ENCODE measurements around the gene LPP.
A peak's percentile ranks its signal among the peaks of the same experiment; 100 is the strongest.

LPP gene

DNA sequence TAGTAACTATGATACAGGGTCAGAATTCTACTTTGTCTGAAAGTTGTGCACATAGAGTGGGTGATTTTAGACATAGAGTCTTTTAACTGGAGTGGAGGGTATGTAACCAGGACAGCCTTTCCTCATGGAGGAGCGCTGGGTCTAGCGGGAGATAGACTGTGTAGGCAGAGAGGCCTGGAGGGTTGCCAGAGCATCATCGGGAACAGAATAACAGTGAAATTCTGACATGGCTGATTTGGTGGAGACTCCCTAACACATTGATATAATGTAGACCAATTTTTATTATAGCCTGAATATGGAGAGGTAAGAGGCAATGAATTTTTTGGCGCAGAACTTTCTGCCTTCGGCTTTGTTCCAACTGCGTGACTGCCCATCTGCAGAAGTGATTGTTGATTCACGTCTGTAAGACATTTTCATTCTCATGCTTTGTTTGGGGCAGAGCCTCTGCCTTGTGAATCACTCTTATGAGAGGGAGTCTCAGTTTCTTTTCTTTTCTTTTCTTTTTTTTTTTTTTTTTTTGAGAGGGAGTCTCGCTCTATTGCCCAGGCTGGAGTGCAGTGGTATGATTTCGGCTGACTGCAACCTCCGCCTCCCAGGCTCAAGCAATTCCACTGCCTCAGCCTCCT lies 16.0 kb downstream of the LPP start:
- DNase-seq (ENCODE audit: low read depth), result no peak

DNA sequence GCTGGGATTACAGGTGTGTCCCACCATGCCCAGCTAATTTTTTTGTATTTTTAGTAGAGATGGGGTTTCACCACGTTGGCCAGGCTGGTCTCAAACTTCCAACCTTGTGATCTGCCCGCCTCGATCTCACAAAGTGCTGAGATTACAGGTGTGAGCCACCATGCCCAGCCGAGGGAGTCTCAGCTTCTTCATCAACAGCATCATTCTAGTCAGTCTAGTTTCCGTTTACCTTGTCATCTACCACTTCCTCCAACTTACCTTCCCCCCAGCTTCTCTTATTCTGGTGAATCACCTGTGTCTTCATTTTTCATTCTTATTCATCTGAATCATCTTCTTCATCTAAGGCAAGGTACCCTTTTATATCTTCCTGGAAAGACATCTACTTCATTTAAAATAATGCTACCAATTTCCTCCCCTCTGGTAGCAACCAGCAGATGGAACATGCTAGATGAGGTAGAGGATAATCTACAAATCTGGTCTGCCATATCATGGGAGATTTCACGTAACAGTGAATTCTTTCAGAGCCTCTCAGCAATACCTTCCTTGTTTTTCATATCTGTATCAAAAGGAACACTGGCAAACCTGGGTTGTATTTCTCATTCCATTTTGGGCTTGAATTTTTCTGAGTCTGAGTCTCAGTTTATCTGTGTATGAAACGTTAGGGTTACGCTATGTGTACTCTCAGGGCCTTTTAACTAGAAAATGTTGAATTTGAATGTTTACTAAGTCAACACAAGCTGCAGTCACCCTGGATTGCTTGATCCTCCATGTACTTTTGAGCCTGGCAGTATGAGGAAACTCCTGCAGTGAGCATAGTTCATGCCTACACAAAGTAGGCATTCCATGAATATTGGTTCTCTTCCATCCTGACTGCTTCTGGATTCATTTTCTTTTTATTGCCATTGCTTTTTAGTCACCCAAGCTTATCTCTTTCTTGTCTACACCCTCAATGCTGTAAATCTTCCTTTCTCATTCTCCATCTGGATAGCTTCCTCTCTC lies 16.8 kb downstream of the LPP start:
- DNase-seq (ENCODE audit: low read depth), result no peak

DNA sequence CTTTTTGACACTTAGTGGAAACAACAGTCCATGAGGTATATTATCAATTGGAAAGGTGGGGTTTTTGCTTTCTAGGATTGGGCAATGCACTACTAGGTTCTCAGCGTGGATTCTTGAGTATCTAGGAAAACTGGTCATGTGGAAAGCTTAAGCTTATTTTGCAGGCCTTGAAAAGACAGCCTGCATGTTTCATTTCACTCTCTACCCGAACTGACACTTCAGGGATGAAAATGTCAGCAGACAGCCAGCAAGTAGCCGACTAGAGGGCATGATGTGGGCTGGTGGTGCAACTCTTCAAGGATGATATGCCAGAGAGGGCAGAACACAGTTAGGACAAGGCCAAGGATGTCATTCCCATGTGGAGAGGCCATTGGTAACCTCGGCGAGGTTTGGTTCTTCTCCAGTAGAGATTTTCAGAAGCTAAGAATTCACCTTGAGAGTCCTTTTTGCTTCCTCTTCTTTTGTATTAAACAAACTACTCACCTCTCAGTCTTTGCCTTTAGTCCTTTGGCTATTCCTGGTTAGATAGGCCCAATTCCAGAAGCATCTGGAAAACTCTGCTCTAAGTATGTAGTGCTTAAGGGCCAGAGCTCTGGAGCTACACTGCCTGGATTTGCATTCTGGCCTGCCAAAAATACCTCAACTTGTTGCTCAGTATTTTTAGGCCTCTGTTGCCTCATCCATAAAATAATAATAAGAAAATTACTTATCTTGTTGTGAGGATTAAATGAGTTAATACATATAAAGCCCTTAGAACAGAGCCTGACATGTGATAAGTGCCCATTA lies 17.9 kb downstream of the LPP start:
- no peak for DNase-seq (ENCODE audit: low read depth)

DNA sequence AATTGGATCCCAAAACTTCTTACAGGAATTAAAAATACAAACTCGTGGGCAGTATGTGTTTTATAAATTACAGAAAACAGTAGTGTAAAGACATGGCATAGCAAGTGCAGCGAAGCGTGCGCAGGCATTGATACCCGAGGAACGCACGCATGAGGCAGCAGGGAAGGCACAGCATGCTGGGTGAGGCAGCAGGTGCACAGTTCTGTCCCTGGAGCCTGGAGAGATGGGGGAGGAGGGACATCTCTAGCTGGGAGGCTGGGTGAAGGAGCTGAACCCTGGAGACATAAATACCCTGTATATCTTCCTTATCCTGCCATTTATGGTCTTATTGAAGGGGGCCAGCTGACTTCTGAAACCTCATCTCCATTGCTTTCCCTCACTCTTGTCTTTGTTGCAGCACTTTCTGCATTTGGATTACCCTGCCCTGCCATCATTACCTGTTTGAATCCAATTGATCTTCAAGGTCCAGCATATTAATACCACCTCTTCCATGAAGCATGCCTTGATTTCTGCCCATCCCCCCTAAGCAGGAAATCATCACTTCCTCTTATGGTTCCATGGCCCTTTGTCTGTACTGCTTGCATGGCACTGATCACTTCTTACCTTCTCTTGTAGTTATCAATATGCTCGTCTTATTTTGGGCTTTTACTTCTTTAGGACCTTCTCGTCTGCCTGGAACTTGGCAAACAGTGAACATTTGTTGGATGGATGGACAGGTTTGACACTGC lies 20.5 kb downstream of the LPP start:
- DNase-seq (ENCODE audit: low read depth), result no peak

DNA sequence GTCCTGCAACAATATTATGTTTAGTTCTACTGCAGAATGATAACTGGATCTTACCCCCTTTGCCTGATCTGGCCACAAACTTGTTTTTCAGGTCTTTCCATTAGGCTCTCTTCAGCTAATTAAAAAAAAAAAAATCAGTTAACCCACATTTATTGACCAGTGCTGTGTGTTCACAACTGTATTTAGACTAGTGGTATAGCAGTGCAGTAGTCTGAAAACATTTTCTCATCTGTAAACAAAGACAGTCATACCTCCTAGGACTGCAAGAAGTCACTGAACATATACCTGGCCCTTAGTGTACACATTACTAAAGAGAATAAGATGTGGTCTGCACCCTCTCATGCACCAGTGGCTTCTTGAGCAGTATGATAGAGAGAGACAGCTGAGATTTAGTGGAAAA lies 22.5 kb downstream of the LPP start:
- DNase-seq (ENCODE audit: low read depth), result no peak

DNA sequence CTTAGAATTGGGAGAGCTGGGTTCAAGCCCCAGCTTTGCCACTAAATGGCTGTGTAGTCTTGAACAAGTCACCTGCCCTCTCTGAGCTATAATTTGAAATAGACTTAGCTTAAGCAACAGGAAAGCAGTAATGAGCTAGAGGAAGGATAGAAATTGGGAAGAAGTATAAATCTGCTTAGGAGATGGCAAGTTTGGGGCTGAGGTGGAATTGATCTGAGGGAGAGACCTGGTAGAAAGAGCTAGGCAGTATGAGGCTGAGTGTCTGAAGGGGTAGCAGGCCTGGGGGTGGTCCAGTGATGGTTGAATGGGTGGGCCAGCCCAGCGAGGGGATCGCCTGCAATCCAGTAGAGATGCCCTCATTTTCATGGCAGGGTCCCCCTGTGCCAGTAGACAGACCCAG lies 22.9 kb downstream of the LPP start:
- no peak for DNase-seq (ENCODE audit: low read depth)

DNA sequence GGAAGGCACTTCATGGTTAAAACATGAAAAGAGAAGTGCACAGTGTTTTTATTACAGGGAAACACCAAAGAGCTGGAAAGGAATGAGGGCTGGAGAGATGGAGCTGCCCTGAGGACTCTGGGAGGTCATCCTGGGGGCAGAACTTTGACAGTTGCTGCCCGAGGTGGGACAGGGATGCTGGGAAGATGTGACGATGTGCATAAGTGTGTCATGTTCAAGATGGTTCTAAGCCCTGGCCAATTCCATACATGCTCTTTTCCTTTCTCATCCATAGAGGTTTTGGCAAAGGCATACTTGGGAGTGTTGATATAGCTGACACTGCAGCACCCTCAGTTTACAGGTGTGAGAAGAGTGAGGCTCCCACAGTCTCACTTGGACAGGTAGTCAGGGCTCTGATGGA lies 23.8 kb downstream of the LPP start:
- no peak for DNase-seq (ENCODE audit: low read depth)

DNA sequence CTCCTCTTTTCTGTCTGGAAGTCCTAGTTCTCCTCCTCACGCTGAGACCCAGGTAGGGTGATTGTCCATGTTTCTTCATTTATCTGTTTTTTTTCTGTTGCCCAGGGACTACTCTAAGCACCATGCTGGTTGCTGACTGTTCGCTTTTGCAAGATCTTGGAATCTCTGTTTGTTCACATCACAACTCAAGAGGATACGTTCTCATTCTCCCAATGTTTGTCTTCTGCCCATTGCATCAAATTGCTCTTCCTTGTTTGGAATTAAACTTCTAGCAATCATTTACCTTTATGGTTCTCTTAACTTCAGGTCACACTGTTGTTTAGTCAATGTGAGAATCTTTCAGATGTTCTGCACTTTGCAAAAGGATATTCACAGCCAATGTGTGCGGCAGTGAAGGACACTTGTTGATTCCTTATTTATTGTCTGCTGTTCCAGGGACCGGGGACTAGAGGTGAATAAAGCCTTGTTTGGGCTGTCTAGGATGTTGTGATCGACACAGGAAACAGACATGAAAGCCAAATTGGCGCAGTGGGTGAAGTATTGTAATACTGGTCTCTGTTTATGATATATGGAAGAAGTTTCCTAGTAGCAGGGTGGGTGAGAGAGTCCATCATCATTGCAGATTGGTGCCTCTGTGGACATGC lies 24.5 kb downstream of the LPP start:
- DNase-seq (ENCODE audit: low read depth), result no peak

DNA sequence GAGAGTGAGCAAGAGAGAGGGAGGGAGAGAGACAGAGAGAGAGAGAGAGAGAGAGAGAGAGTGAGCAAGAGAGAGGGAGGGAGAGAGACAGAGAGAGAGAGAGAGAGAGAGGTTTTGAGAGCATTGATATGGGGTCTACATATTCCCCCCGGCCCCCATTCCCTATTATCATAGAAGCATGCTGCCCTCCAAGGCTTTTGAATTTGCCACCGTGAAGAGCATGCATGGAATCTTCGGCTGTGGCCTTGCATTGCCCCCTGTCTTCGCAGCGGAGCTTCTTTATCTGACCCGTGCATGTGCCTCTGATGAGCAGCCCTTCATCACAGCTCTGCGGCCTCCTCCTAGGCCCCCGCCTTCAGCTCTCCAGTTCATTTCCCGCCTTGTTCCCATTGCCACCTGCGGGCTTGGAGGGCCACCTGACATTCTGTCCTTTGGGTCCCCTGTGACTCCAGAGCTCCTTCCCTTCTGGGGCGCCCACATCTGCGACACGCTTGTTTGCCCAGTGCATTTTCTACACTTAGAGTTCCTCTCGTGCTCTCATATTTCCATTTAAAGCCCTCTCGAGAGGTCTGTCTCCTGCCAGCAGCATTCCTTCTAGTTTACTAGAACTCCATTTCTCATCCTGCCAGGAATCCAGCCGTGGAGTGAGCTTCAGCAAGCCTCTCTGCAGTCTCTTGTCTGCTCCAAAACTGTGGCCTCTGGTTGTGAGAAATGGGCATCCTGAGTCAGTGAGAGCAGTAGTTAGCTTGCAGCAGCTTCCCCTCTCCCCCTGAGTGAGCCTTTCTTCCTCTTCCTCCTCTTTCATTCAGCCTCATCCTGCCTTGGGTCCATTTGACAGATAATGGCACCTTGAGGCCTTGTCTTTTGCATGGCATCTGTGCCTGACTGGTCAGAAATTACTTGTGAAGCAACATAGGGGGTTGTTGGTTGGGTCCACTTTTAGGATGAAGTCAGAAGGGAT lies 25.3 kb downstream of the LPP start:
- DNase-seq (ENCODE audit: low read depth), result peak; percentile 65

DNA sequence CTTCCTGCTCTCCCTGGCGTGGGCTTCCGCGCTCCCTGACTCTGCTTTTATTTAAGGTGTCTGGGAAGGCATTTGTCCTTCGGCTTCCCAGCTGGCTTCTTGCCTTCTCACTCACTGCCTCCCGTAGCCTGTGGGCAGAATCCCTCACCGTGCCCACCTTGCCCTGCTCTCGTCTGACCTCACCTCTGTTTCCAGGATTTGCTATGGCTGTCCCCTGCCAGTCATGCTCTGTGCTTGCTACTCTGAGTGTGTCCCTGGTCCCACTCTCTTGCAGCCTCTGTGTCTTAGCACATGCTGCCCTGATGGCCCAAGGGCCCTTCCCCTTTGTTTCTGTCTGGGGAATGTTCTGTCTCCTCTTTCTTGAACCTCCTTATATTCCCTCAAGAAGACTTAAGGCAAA lies 26.2 kb downstream of the LPP start:
- DNase-seq (ENCODE audit: low read depth), result no peak

DNA sequence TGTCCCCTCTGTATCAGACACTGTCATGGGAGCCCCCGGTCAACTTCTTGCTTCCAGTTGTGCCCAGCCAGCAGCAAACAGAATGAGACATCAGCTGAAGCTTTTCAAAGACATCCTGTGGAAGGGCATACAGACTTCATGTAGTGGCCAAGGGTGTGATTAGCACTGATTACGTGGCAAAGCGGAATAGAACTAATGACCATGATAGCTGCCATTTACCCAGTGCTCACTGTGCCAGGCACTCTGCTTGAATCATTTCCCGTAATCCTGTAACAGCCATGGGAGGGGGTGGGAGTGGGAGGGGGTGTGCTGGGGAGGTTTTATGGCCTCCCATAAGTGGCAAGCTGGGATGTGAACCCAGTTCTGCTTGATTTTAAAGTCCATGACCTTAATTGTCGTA lies 29.5 kb downstream of the LPP start:
- DNase-seq (ENCODE audit: low read depth), result no peak

DNA sequence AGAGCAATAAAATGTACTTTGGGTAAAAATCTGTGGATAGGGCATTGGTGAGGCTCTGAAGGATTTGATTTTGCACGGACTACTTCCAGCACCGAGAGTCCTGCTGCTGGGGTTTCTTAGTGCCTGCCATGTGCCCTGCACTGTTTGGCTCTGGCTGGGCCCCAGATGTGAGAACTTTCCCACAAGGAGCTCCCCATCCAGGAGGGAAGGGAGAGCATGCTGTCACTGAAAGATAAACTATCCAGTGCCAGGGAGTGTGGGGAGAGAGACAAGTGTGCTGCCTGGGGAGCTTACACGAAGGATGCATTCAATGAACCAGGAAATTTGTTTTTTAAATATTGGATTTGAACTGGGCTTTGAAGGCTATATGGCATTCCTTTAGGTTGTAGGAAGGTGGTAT lies 30.2 kb downstream of the LPP start:
- DNase-seq (ENCODE audit: low read depth), result no peak

DNA sequence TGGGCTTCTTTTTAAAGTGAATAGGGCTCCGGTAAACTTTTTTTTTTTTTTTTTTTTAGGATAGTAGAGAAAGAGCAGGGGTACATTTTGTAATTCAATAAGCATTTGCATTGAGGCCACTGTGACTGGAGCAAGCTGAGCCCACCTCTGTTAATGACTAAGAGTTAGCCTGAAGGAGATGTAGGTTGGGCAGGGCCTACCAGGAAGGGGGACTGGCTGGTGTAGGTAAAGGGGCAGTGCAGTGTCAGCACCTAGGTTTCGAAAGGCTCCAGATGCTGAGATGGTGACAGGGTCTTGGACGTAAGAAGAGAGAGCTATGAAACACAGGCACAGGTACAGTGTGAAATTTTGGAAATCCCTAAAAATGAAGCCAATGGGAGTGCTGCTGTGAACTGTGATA lies 30.7 kb downstream of the LPP start:
- DNase-seq (ENCODE audit: low read depth), result no peak

DNA sequence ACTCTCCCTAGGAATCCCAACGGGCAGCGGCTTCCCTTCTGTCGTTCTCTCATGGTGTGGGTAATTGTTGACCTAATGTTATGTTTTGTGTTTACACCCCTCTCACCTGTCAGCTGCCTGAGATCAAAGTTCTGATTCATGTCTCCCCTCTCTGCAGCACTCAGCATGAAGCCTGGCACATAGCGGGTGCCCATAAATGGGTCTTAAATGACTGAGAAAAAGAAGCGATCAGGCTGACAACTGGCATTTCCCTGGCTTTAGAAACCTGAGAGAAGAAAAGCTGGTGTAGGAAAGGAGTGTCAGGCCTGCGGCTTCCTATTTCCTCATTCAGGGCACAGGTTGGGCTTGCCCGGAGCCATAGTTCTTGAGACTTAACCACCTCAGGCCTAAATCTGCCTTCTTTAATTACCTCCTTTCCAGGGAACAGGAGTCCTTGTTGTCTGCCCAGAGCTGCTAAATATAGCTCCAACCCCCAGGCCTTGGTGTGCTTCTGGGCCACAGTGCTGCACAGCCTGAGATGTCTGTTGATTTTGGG lies 31.8 kb downstream of the LPP start:
- DNase-seq (ENCODE audit: low read depth), result no peak

DNA sequence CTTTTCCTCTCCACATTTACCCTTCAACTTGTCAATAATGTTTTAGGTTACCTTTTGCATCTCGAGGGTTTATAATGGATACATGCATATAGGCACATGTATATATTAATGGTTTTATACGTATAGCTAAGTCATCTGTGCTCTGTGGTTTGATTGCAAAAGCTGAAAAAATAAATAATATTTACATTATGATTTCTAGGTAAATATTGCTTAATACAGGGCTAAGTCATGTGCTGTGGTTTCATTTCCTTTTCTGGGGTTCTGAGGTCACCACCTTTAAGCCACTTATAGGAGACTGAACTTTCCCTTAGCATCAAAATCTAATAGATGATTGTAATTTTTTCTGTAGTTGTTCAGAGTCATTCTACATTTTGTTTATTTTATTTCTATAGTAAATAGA lies 33.1 kb downstream of the LPP start:
- DNase-seq (ENCODE audit: low read depth), result no peak

DNA sequence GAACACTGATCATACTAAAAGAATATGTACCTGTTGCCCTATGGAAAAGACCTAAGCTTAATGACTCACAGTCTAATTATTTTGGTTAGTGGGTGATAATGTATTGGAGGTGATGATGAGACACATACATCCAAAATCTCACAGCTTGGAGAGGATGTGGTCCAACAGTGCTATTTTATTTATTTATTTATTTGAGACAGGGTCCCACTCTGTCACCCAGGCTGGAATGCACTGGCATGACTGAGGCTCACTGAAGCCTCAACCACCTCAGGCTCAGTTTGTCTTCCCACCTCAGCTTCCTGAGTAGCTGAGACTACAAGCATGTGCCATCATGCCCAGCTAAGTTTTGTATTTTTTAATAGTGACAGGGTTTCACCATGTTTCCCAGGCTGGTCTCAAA lies 35.0 kb downstream of the LPP start:
- no peak for DNase-seq (ENCODE audit: low read depth)

DNA sequence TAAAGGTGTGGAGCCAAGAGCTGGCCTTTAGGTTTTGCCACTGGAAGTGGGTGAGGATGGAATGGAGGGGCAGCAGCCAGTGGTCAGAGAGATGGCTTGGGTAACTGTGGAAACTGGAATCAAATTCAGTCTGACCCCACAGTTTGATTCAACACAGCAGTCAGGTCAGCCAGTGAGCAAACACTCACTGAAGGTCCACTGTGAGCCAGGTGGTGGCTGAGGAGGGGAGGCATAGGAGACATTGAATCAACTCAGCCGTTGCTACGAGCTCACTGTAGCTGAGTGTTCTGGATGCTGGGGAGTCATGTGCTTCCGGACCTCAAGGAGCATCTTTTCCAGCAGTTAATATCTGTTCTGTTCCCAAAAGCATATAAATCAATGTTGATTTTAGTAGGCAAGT lies 37.5 kb downstream of the LPP start:
- no peak for DNase-seq (ENCODE audit: low read depth)

DNA sequence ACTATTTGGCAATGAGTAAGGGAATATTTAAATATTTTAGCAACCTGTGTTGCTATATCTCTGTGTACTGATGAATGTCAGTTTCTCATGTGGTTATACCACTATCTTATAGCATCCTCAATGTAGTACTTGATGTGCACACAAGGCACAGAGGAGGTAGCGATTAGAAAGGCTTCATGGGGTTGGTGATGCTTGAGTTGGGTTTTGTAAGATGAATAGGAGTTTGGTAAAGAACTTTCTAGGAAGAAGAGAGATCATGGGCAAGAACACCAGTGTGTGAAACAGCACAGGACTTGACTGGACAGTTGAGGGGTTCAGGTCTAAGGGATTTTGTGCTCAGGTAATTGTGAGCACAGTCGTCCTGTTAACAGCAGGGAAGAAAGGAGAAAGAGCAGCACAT lies 38.1 kb downstream of the LPP start:
- DNase-seq (ENCODE audit: low read depth), result no peak

DNA sequence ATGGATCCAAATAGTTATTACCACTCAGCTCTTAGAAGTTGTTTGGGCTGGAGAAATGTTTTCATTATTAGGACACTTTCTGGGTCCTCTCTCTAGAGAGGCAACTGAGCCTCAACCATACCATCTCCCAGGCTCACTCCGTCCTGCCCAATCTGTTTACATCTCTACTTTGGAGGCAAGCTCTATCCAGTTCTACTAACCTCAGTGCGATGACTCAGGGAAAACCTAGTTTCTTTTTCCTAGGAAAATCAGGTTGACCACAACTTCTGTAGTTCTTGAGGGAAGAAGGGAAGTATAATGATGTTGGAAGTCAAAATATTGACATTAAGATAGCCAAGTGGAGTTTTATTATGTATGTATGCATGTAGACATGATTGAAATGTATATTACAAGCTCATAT lies 40.4 kb downstream of the LPP start:
- no peak for DNase-seq (ENCODE audit: low read depth)

All from GM04504 (cell line).